Erythroblast (primary cell): Measurements from ENCODE around the gene CAMK1D.

ENCODE experiments used
- GATA1 ChIP-seq: IDR thresholded peaks from 2 replicates; pipeline ENCODE4 v1.6.1; 2011; ENCODE audit warnings: low read depth, mild to moderate bottlenecking, control low read depth, low read length, moderate library complexity
- POLR2A ChIP-seq: IDR thresholded peaks from 2 replicates; pipeline ENCODE4 v1.6.1; 2011; ENCODE audit warnings: mild to moderate bottlenecking, low read length

DNA sequence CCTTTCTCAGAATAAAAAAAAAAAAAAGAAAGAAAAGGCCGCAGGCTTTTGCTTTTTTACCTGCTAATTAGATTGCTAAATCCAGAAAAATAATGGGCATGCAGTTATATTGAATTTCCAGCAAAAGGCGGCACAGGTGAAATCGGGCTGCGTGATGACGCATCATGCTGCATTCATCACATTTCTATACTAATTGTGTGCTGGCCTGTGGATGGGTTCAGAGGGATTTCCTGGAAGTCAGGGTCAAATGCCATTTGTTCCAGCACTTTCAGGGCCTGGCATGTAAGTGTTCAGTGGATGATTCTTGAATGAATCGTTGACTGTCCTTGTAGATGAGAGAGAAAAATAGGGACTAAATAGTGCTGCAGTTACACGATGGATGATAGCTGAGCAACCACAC, 292.7 kb downstream of the CAMK1D start:
- TF ChIP-seq POLR2A (no peak), GATA1 (no peak)
